ENCODE results near the gene OTUD3. TPM values are rescaled to one million over a fixed set of nuclear protein-coding genes. Genes with fewer than 3 reads are reported as not detected.

Gene OTUD3
- 3.6 and 5.3 TPM in 2 replicates for total RNA-seq

GRCh38 chr1:19882111-19883071 is at the start of gene OTUD3:
OTUD3 (plus strand) TSS chr1:19882395; CDS start chr1:19882514, 119 bp downstream.

GRCh38 chr1:19923137-19923952 is 41.1 kb downstream of the OTUD3 start, which contains the start of gene PLA2G2E:
PLA2G2E (minus strand) TSS chr1:19923617; CDS start chr1:19923559, 58 bp downstream.

Other genes with a start within 250 kb of the OTUD3 start
- 36.4 and 51.0 TPM in 2 replicates for gene NBL1, start 238.1 kb upstream of the OTUD3 start, total RNA-seq
- under 0.01 TPM in 1 of 2 replicates, not detected in the other for gene HTR6, start 217.5 kb upstream of the OTUD3 start, total RNA-seq
- 12.6 and 12.7 TPM in 2 replicates for gene TMCO4, start 82.5 kb upstream of the OTUD3 start, total RNA-seq
- not detected in 2 replicates for gene RNF186, start 67.1 kb upstream of the OTUD3 start, total RNA-seq
- not detected in 2 replicates for gene PLA2G2E, start 41.2 kb downstream of the OTUD3 start, total RNA-seq
- gene PLA2G2A, start 97.2 kb downstream of the OTUD3 start, total RNA-seq, result not detected in 2 replicates
- gene PLA2G5, start 187.8 kb downstream of the OTUD3 start, total RNA-seq, result not detected in 2 replicates
- not detected in 2 replicates for gene PLA2G2D, start 237.1 kb downstream of the OTUD3 start, total RNA-seq

Measured in vein endothelial cell (primary cell).